Uterus (tissue), 4 donors: ENCODE data around the gene CDC20. TPM values are rescaled to one million over a fixed set of nuclear protein-coding genes. Genes with fewer than 3 reads are reported as not detected.

Source experiments
- DNase-seq, 2 donors: peaks; one replicate each; pipeline ENCODE4 v3.0.0-alpha.2; 2019 to 2020
- H3K27ac ChIP-seq, 2 donors: fragments of 200-600 bp; sonication (generic); 1 replicate in 1 of 2; 2 replicates in 1 of 2; pipeline ENCODE4 v1.5.1; 2016 to 2018
- H3K27me3 ChIP-seq, 2 donors: fragments of 200-600 bp; sonication (generic); one replicate each; pipeline ENCODE4 v1.5.1; 2018 to 2019; ENCODE audit warnings: control low read depth in 1 of 2
- H3K36me3 ChIP-seq, 2 donors: fragments of 200-600 bp; sonication (generic); one replicate each; pipeline ENCODE4 v1.5.1; 2019; ENCODE audit warnings: control low read depth in 1 of 2
- H3K4me1 ChIP-seq, 2 donors: fragments of 200-600 bp; sonication (generic); one replicate each; pipeline ENCODE4 v1.5.1; 2018 to 2019; ENCODE audit warnings: control low read depth in 1 of 2
- H3K4me3 ChIP-seq, 2 donors: fragments of 200-600 bp; sonication (generic); 1 replicate in 1 of 2; 2 replicates in 1 of 2; pipeline ENCODE4 v1.5.1; 2018 to 2019; ENCODE audit warnings: mild to moderate bottlenecking in 1 of 2
- H3K9me3 ChIP-seq, 2 donors: fragments of 200-600 bp; sonication (generic); one replicate each; pipeline ENCODE4 v1.5.1; 2019; ENCODE audit warnings: control low read depth in 1 of 2
- CTCF ChIP-seq, 4 experiments: fragments of 200-600 bp in 2 of 4; fragments of 450-650 bp in 2 of 4; sonication (generic) in 2 of 4; IDR thresholded peaks; one replicate each; pipeline ENCODE4 v1.5.1; 2016 to 2019; ENCODE audit warnings: antibody characterized with exemption in 4 of 4, mild to moderate bottlenecking in 2 of 4, moderate library complexity in 1 of 4
- POLR2A ChIP-seq, 2 donors: fragments of 450-650 bp; IDR thresholded peaks; one replicate each; pipeline ENCODE4 v1.6.1; 2016; ENCODE audit warnings: antibody characterized with exemption in 2 of 2, mild to moderate bottlenecking in 1 of 2, moderate library complexity in 1 of 2
- intact Hi-C: fragments of 100-400 bp; cut with DNase I; formaldehyde crosslinking; loops from one replicate; pipeline ENCODE4 v1.15.1; 2023; ENCODE audit warnings: low total_unique reads
- total RNA-seq, 4 donors: library from RNA; depleted of rRNA in 3 of 4; stranded (reverse); fragments of >200 nt in 3 of 4; gene quantifications; one replicate each; pipeline versions ENCODE4 v1.1.0 to v1.2.4, GENCODE V29; 2014 to 2023
- donor health status: DM: yes; HTN: yes; CAD: no.

The CDC20 gene
- total RNA-seq, 4 donors from 2014 or later, result 1.3 to 20.3 TPM; not detected in 2

GRCh38 chr1:43363935-43364525, 5.2 kb downstream of the CDC20 start:
- Histone ChIP-seq H3K27ac (no peak overlapping the region), H3K27me3 (no peaks in the 10 kb centered on the region), H3K4me3 (no peak overlapping the region), H3K9me3 (no peaks in the 10 kb centered on the region), H3K36me3 (no peaks in the 10 kb centered on the region), H3K4me1 (peaks cover 6 to 13% of the 10 kb centered on the region in 2 donors)
- no peak for TF ChIP-seq CTCF (IDR thresholded peaks at IDR 0.05)
- TF ChIP-seq POLR2A (IDR thresholded peaks at IDR 0.05), result no peak
- intact Hi-C loops, result no loop called here
- no peak for DNase-seq

GRCh38 chr1:43365678-43366077, 6.9 kb downstream of the CDC20 start:
- no peaks in the 10 kb centered on the region for H3K9me3 ChIP-seq
- H3K27me3 ChIP-seq, result no peaks in the 10 kb centered on the region
- H3K36me3 ChIP-seq, result no peaks in the 10 kb centered on the region
- DNase-seq, result no peak
- peak overlapping the region in 1 of 2 donors; percentile 96 for H3K27ac ChIP-seq
- intact Hi-C loops, result no loop called here
- H3K4me1 ChIP-seq, result peaks cover 7 to 10% of the 10 kb centered on the region in 2 donors
- H3K4me3 ChIP-seq, result no peak overlapping the region
- no peak for TF ChIP-seq CTCF (IDR thresholded peaks at IDR 0.05)
- no peak for TF ChIP-seq POLR2A (IDR thresholded peaks at IDR 0.05)

- no peak overlapping the region for H3K4me3 ChIP-seq
- TF ChIP-seq CTCF (IDR thresholded peaks at IDR 0.05) (no peak), POLR2A (IDR thresholded peaks at IDR 0.05) (no peak)
- intact Hi-C loops, result no loop called here
- no peaks in the 10 kb centered on the region for H3K27me3 ChIP-seq
- H3K9me3 ChIP-seq, result no peaks in the 10 kb centered on the region
- no peak for DNase-seq
- H3K4me1 ChIP-seq, result peaks cover 7 to 10% of the 10 kb centered on the region in 2 donors
- peak overlapping the region; percentile 42 to 96 for H3K27ac ChIP-seq
- H3K36me3 ChIP-seq, result no peaks in the 10 kb centered on the region
Measured at GRCh38 chr1:43366179-43366578, 7.4 kb downstream of the CDC20 start.

- Histone ChIP-seq H3K27me3 (no peaks in the 10 kb centered on the region), H3K36me3 (no peaks in the 10 kb centered on the region), H3K4me3 (peak overlapping the region; percentile 64 to 65), H3K9me3 (no peaks in the 10 kb centered on the region), H3K4me1 (peaks cover 7 to 10% of the 10 kb centered on the region in 2 donors), H3K27ac (peak overlapping the region; percentile 42 to 96)
- no peak for DNase-seq
- TF ChIP-seq POLR2A (IDR thresholded peaks at IDR 0.05), result no peak
- no peak for TF ChIP-seq CTCF (IDR thresholded peaks at IDR 0.05)
- intact Hi-C loops, result no loop called here
Measured at GRCh38 chr1:43366601-43367025, 7.8 kb downstream of the CDC20 start.

- Histone ChIP-seq H3K4me1 (peaks cover 7 to 10% of the 10 kb centered on the region in 2 donors), H3K36me3 (no peaks in the 10 kb centered on the region), H3K9me3 (no peaks in the 10 kb centered on the region), H3K4me3 (peak overlapping the region; percentile 64 to 65), H3K27ac (peak overlapping the region; percentile 81 to 96), H3K27me3 (no peaks in the 10 kb centered on the region)
- DNase-seq, result peak in 1 of 2 donors; percentile 30
- no peak for TF ChIP-seq POLR2A (IDR thresholded peaks at IDR 0.05)
- peak in 1 of 4 experiments; percentile 9 for TF ChIP-seq CTCF (IDR thresholded peaks at IDR 0.05)
- intact Hi-C loops, result no loop called here
Measured at GRCh38 chr1:43367026-43367903, 8.5 kb downstream of the CDC20 start.
